GM12801 (cell line): Measurements from ENCODE around the gene TTC16.

Experiments
- CTCF ChIP-seq: IDR thresholded peaks from one replicate; pipeline ENCODE4 v1.5.1; 2011; ENCODE audit warnings: control low read depth; ENCODE audit not compliant: insufficient read length; ENCODE audit errors: extremely low read depth

Gene TTC16

GRCh38 chr9:127749090-127749787 lies 33.4 kb downstream of the TTC16 start:
- TF ChIP-seq CTCF, result no peak

GRCh38 chr9:127751269-127752054 lies 35.6 kb downstream of the TTC16 start:
- TF ChIP-seq CTCF, result no peak

GRCh38 chr9:127753148-127753547 lies 37.3 kb downstream of the TTC16 start:
- TF ChIP-seq CTCF, result no peak

- TF ChIP-seq CTCF, result no peak
These were observed 37.7 kb downstream of the TTC16 start for GRCh38 chr9:127753622-127754021.

- no peak for TF ChIP-seq CTCF
These were observed 38.5 kb downstream of the TTC16 start for GRCh38 chr9:127754099-127755060.

GRCh38 chr9:127755061-127756060 lies 39.5 kb downstream of the TTC16 start:
- no peak for TF ChIP-seq CTCF
